Activated B cell treated with CpG ODN at 0.5 μM for 24 hours (primary cell): ENCODE measurements around the gene CLASP1. TPM values are rescaled to one million over a fixed set of nuclear protein-coding genes. Genes with fewer than 3 reads are reported as not detected.

Experiments used
- ATAC-seq: fragments of 200-7000 bp; cut with Tn5 transposase; one replicate; pipeline ENCODE4 v1.10.0; 2021; ENCODE audit warnings: low read depth, mild to moderate bottlenecking, moderate library complexity
- CTCF ChIA-PET: fragments of 350-600 bp; sonication (Branson Sonifier 250); formaldehyde crosslinking; loops from one replicate; lab custom pipeline; 2021; ENCODE audit warnings: antibody characterized with exemption; lab: Charles Lee
- POLR2A ChIA-PET: fragments of 350-600 bp; sonication (Branson Sonifier 250); formaldehyde crosslinking; loops from one replicate; lab custom pipeline; 2021; ENCODE audit warnings: antibody characterized with exemption; lab: Charles Lee
- DNase-seq: peaks from one replicate; pipeline ENCODE4 v3.0.0; 2022
- H3K27ac Mint-ChIP-seq: one replicate; pipeline ENCODE4 v1.8.0; 2020; ENCODE audit warnings: mixed read lengths
- H3K27me3 Mint-ChIP-seq: one replicate; pipeline ENCODE4 v1.8.0; 2021; ENCODE audit warnings: mixed read lengths
- H3K36me3 Mint-ChIP-seq: one replicate; pipeline ENCODE4 v1.8.0; 2021; ENCODE audit warnings: low read depth, mixed read lengths
- H3K4me1 Mint-ChIP-seq: one replicate; pipeline ENCODE4 v1.8.0; 2021; ENCODE audit warnings: mixed read lengths
- H3K4me3 Mint-ChIP-seq: one replicate; pipeline ENCODE4 v1.8.0; 2020; ENCODE audit warnings: mild to moderate bottlenecking, mixed read lengths
- H3K9me3 Mint-ChIP-seq: one replicate; pipeline ENCODE4 v1.8.0; 2020; ENCODE audit warnings: mixed read lengths
- intact Hi-C: fragments of 100-400 bp; cut with micrococcal nuclease; formaldehyde crosslinking; loops from one replicate; pipeline ENCODE4 v1.15.1; 2024
- total RNA-seq: library from RNA; stranded (reverse); gene quantifications from 2 replicates; pipeline ENCODE4 v1.2.3, GENCODE V29; 2022
- TF ChIP-seq, protein P1 (sequence below): fragments of 200-600 bp; IDR thresholded peaks from one replicate; pipeline ENCODE4 v1.8.0; 2022; ENCODE audit warnings: antibody characterized with exemption, mild to moderate bottlenecking

CLASP1 gene
- total RNA-seq, 1 donor from 2014 or later: 65.0 TPM

DNA sequence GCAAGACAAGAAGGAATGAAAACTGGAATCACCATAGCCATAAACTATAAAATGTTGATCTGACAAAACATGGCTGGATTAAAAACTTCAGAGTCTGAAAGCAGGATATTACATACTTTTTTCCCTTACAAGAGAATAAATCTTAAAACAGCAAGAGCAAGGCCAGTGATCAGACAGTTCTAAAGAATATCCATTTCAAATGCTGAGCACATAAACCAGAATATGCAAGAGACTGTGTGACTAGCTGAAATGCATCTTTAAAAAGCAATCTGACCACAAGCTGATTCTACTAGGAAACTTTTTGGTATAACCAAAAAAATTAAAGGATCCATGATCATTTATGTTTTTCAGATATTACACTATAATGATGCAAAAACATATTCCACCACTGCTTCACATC, 239.3 kb downstream of the CLASP1 start:
- no peak for ATAC-seq
- no peak overlapping the region for H3K27ac Mint-ChIP-seq
- DNase-seq: no peak
- POLR2A ChIA-PET: no interaction called here
- TF ChIP-seq, protein P1, sequence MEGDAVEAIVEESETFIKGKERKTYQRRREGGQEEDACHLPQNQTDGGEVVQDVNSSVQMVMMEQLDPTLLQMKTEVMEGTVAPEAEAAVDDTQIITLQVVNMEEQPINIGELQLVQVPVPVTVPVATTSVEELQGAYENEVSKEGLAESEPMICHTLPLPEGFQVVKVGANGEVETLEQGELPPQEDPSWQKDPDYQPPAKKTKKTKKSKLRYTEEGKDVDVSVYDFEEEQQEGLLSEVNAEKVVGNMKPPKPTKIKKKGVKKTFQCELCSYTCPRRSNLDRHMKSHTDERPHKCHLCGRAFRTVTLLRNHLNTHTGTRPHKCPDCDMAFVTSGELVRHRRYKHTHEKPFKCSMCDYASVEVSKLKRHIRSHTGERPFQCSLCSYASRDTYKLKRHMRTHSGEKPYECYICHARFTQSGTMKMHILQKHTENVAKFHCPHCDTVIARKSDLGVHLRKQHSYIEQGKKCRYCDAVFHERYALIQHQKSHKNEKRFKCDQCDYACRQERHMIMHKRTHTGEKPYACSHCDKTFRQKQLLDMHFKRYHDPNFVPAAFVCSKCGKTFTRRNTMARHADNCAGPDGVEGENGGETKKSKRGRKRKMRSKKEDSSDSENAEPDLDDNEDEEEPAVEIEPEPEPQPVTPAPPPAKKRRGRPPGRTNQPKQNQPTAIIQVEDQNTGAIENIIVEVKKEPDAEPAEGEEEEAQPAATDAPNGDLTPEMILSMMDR: no peak
- H3K27me3 Mint-ChIP-seq: no peaks in the 10 kb centered on the region
- intact Hi-C loops: no loop called here
- CTCF ChIA-PET: no interaction called here
- H3K4me1 Mint-ChIP-seq: no peaks in the 10 kb centered on the region
- no peaks in the 10 kb centered on the region for H3K9me3 Mint-ChIP-seq
- H3K4me3 Mint-ChIP-seq: no peak overlapping the region
- H3K36me3 Mint-ChIP-seq: peaks cover 72% of the 10 kb centered on the region

GRCh38 chr2:121409388-121409787, 239.9 kb downstream of the CLASP1 start:
- intact Hi-C loops: no loop called here
- Mint-ChIP-seq H3K27me3 (no peaks in the 10 kb centered on the region), H3K4me3 (no peak overlapping the region), H3K4me1 (no peaks in the 10 kb centered on the region), H3K9me3 (no peaks in the 10 kb centered on the region), H3K27ac (no peak overlapping the region), H3K36me3 (peaks cover 72% of the 10 kb centered on the region)
- TF ChIP-seq, protein P1: no peak
- ATAC-seq: no peak
- CTCF ChIA-PET: interaction anchor here (1.0 kb wide), 1 partner anchor 309 kb away, joined by 3 read pairs; no protein-coding TSS in a partner anchor
- DNase-seq: no peak
- POLR2A ChIA-PET: no interaction called here

- no peak overlapping the region for H3K4me3 Mint-ChIP-seq
- ChIA-PET POLR2A (no interaction called here), CTCF (interaction anchor here (1.0 kb wide), 1 partner anchor 310 kb away, joined by 3 read pairs; no protein-coding TSS in a partner anchor)
- ATAC-seq: no peak
- intact Hi-C loops: no loop called here
- peaks cover 71% of the 10 kb centered on the region for H3K36me3 Mint-ChIP-seq
- H3K9me3 Mint-ChIP-seq: no peaks in the 10 kb centered on the region
- no peaks in the 10 kb centered on the region for H3K4me1 Mint-ChIP-seq
- no peak overlapping the region for H3K27ac Mint-ChIP-seq
- DNase-seq: no peak
- TF ChIP-seq, protein P1: no peak
- no peaks in the 10 kb centered on the region for H3K27me3 Mint-ChIP-seq
Observed at GRCh38 chr2:121408641-121409040, 240.6 kb downstream of the CLASP1 start.

GRCh38 chr2:121405233-121405632, 244.0 kb downstream of the CLASP1 start:
- intact Hi-C loops: no loop called here
- TF ChIP-seq, protein P1: no peak
- Mint-ChIP-seq H3K36me3 (peaks cover 86% of the 10 kb centered on the region), H3K4me3 (no peak overlapping the region), H3K4me1 (peaks cover 2% of the 10 kb centered on the region), H3K27ac (no peak overlapping the region), H3K27me3 (no peaks in the 10 kb centered on the region), H3K9me3 (no peaks in the 10 kb centered on the region)
- POLR2A ChIA-PET: no interaction called here
- DNase-seq (no peak), ATAC-seq (no peak)
- CTCF ChIA-PET: interaction anchor here (1.0 kb wide), 1 partner anchor 313 kb away, joined by 4 read pairs; no protein-coding TSS in a partner anchor

DNA sequence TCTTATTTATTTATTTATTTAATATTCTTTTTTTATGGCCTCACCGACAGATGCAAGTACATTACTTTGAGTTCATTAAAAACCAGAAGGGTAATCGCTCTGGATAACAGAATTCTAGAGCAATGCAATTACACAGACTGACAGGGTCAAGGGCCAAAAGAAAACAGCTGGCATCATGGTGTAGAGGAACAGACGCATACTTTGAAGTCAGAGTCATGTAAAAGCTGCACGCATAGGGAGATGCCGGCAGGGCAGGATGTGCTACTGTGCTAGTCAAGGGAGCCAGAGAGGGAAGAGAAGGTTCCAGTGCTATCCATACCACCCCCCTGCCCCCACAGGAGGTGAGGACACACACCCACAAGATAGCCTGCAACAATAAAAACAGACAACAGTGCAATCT, 249.1 kb downstream of the CLASP1 start:
- H3K4me3 Mint-ChIP-seq: no peak overlapping the region
- TF ChIP-seq, protein P1: no peak
- peaks cover 2% of the 10 kb centered on the region for H3K4me1 Mint-ChIP-seq
- ATAC-seq: no peak
- no peaks in the 10 kb centered on the region for H3K9me3 Mint-ChIP-seq
- intact Hi-C loops: no loop called here
- CTCF ChIA-PET: interaction anchor here (0.6 kb wide), 1 partner anchor 21 kb away, joined by 3 read pairs; no protein-coding TSS in a partner anchor
- POLR2A ChIA-PET: no interaction called here
- no peaks in the 10 kb centered on the region for H3K27me3 Mint-ChIP-seq
- H3K36me3 Mint-ChIP-seq: peaks cover 79% of the 10 kb centered on the region
- DNase-seq: no peak
- H3K27ac Mint-ChIP-seq: no peak overlapping the region
